HG02840 (cell line): ENCODE results near the gene DARS2.

Source experiments
- ATAC-seq: cut with Tn5 transposase; IDR thresholded peaks from one replicate; pipeline ENCODE4 v1.9.1; 2021; ENCODE audit warnings: mild to moderate bottlenecking, moderate library complexity, moderate number of reproducible peaks; ENCODE audit not compliant: unreplicated experiment, low FRiP score

The DARS2 gene

GRCh38 chr1:173884701-173885100, 60.2 kb downstream of the DARS2 start:
- no peak for ATAC-seq

- no peak for ATAC-seq
Observed at GRCh38 chr1:173886746-173887611, 62.5 kb downstream of the DARS2 start.

DNA sequence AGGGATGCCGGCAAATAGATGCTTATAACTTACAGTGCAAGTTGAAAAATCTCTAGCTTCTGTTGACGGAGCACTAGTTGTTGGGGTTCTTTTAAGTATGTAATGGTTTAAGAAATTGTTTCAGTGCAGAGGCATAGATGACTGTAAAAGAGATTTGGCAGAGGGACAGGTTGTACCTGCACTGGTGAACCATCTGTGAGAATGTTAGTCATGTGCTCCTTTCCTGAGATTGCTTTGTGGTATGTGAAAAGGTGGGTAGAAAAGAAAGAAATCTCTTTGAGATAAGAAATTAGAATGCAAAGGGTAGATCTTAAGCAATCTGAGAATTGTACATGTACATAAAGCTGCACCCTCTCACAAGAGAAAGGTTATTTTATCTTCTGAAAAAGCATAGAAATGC, 63.2 kb downstream of the DARS2 start:
- ATAC-seq: no peak

DNA sequence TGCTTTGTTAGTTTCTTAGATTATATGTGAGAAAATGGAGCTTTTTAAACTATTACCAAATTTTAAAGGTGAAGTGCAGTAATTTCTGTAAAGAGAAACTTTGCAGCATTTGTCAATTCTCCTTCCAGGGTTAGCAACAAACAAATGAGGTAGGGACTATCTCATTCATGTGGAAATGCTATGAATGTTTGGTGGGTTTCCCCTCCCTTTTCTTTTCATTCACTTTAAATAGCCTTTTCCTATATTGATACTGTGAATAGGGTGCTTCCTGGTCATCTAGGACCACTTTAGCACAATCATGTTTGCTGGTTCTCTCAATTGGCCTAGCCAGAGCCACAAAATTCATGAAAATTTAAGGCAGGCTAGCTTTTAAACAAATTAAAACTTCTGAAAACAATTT, 64.3 kb downstream of the DARS2 start:
- ATAC-seq: no peak

GRCh38 chr1:173889885-173890284, 65.4 kb downstream of the DARS2 start:
- no peak for ATAC-seq

DNA sequence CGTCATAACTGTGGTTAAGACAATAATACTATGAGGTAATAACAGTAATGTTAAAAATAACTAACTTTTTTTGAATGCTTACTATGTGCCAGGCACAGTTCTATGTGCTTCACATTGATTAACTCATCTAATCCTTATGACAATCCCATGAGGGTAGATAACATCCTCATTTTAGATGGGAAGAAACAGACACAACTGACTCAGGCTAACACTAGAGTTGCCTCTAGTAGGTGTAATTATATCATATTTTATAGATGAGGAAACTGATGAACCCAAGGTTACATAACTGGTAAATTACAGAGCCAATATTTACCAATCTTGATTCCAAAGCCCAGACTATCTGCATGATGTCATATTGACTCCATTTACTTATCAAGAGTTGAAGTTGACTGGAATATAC, 69.1 kb downstream of the DARS2 start:
- no peak for ATAC-seq

- no peak for ATAC-seq
Observed at GRCh38 chr1:173894189-173894588, 69.7 kb downstream of the DARS2 start.

DNA sequence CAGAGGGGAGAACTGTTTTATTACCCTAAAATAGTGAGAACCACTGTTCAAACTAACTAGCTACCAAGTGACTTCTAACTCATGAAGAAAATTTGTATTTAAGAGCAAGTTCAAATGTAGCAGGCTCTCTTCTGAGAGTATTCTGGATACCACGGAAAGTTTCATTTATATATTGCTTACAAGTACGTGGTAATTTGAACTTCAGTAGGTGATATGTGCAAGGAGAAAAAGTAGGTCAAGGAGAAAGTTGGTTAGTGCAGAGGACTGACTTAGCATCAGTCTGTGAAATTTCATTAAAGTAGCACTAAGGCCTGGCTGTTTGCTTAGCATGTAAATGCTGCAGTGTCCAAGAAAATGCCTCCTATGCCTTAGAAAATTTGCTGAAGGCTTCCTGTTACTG, 76.0 kb downstream of the DARS2 start:
- ATAC-seq: no peak

DNA sequence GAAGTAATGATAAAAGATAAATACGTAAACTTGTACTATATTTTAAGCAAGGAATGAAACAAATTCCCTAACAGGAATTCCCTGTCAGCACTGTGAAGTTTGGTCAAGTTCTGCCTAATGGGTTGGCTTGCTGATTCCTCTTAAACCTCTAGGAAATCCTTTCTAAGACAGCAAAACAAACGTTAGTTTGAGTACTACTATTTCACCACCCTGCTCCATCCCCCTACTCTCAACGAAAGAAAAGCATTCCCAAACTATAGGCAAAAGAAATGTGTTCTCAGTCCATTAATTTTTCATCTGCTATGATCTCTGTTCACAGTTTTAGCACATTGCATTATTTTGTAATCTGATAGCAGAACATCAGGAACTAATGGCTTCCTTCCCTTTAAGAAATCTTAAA, 76.5 kb downstream of the DARS2 start:
- no peak for ATAC-seq

DNA sequence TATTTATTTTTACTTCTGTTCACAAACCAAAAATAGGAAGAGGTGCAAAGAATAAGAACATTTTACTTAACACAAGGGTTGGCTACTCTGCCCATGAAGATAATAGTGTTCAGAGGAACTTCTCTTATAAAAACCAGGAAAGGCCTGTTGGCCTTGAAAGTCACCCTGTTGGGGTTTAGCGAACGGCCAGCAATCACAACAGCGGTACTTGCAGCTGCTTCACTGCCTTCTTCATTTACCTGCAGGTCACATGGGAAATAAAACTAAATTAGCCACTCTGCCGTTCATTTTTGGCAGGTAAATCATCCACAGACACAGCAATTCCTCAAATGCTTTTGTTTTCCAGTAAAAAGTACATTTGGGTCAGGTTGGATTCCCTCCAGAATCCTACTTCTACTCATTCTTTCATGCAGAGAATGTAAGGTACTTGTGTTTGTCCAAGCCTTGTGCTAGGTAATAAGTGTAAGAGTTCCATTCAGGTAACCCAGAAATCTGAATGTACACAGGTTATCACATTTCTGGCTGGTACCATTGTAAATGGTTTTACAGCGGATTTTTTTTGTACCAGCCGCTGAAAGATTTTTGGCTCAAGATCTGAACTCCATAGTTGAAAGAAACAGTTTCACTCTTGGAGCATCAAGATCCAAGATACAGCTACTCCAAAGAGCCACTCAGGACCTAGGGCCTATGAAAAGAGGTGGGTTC, 79.5 kb downstream of the DARS2 start:
- no peak for ATAC-seq
